Right lobe of liver (tissue), 4 donors: ENCODE measurements around the gene ITPR2.

ENCODE experiments used
- CTCF ChIP-seq, 4 donors: fragments of 200-600 bp in 3 of 4; fragments of 450-650 bp in 1 of 4; IDR thresholded peaks; one replicate each; pipeline versions ENCODE4 v1.5.1 to v1.8.0; 2016 to 2022; ENCODE audit warnings: antibody characterized with exemption in 4 of 4, mild to moderate bottlenecking in 2 of 4
- POLR2A ChIP-seq: fragments of 450-650 bp; IDR thresholded peaks from one replicate; pipeline ENCODE4 v1.6.1; 2017; ENCODE audit warnings: antibody characterized with exemption, mild to moderate bottlenecking
- donor health status: DM: no; HTN: no; CAD: no.
- donor health status: DM: no; HTN: no; CAD: no.
- donor health status: DM: no; HTN: yes; CAD: no.

DNA sequence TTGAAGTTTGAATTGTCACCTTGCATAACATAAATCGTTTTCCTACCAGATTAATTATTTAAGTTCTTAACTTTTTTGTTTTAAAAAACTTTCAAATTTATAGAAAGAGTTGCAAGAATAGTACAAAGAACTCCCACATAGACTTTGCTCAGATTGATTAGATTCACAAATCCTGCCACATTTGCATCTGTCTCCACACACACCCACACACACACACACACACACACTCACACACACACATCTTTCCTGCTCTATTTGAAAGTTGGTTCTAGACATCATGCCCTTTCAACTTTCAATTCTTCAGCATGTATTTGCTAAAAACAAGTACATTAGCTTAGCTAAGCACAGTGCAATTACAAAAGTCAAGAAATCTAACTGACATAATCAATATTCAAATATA lies 184.0 kb downstream of the ITPR2 start:
- no peak for TF ChIP-seq CTCF (IDR thresholded peaks at IDR 0.05)
- no peak for TF ChIP-seq POLR2A
